IMR-90 (cell line): Measurements from ENCODE around the gene KRTAP12-3. TPM values are rescaled to one million over a fixed set of nuclear protein-coding genes. Genes with fewer than 3 reads are reported as not detected.

Experiments
- ATAC-seq: fragments of 200-7000 bp; cut with Tn5 transposase; 2 replicates; pipeline ENCODE4 v1.9.1; 2020; ENCODE audit warnings: low read depth, mild to moderate bottlenecking, moderate library complexity
- BruUV-seq: library from RNA; stranded (reverse); fragments of 400-500 nt; replicated peaks from 2 replicates; lab custom pipeline; 2021; lab: Mats Ljungman, UMichigan
- CTCF ChIA-PET: fragments of 300-600 bp; formaldehyde crosslinking; extraction: SDS; loops from one replicate; lab custom pipeline; 2021; ENCODE audit warnings: antibody characterized with exemption; lab: Yijun Ruan, JAX
- POLR2A ChIA-PET: fragments of 300-600 bp; sonication (Branson Sonifier 250); formaldehyde crosslinking; loops from one replicate; lab custom pipeline; 2022; ENCODE audit warnings: antibody characterized with exemption; ENCODE audit not compliant: unreplicated experiment; lab: Charles Lee
- DNase-seq: peaks from one replicate; pipeline ENCODE4 v3.0.0; 2013
- H2AFZ ChIP-seq: replicated peaks from 2 replicates; pipeline ENCODE3; 2013; ENCODE audit warnings: low read length, mild to moderate bottlenecking; ENCODE audit not compliant: poor library complexity
- H2AK5ac ChIP-seq: 2 replicates; pipeline ENCODE4 v1.6.1; 2013; ENCODE audit warnings: low read depth, low read length, inconsistent platforms
- H2AK9ac ChIP-seq: replicated peaks from 2 replicates; pipeline ENCODE3; 2013; ENCODE audit warnings: mild to moderate bottlenecking, low read depth, low read length, moderate library complexity; ENCODE audit not compliant: poor library complexity
- H2BK120ac ChIP-seq: 2 replicates; pipeline ENCODE4 v1.6.1; 2013; ENCODE audit warnings: low read depth, low read length, inconsistent platforms
- H2BK15ac ChIP-seq: 3 replicates; pipeline ENCODE4 v1.6.1; 2013; ENCODE audit warnings: low read depth, low read length, inconsistent platforms
- H2BK20ac ChIP-seq: 2 replicates; pipeline ENCODE4 v1.6.1; 2013; ENCODE audit warnings: low read depth, mild to moderate bottlenecking, inconsistent platforms, low read length, moderate library complexity
- H2BK5ac ChIP-seq: 2 replicates; pipeline ENCODE4 v1.6.1; 2013; ENCODE audit warnings: mild to moderate bottlenecking, low read depth, low read length, inconsistent platforms; ENCODE audit not compliant: poor library complexity, severe bottlenecking
- H3K14ac ChIP-seq: replicated peaks from 2 replicates; pipeline ENCODE4 v1.6.1; 2013; ENCODE audit warnings: low read depth, low read length, inconsistent platforms
- H3K18ac ChIP-seq: 2 replicates; pipeline ENCODE4 v1.6.1; 2013; ENCODE audit warnings: low read depth, low read length, control low read depth
- H3K23ac ChIP-seq: 2 replicates; pipeline ENCODE4 v1.6.1; 2013; ENCODE audit warnings: low read depth, low read length, inconsistent platforms
- H3K27ac ChIP-seq: 2 replicates; pipeline ENCODE4 v1.5.1; 2013; ENCODE audit warnings: mild to moderate bottlenecking, control low read depth, low read length; ENCODE audit not compliant: insufficient read depth
- H3K27me3 ChIP-seq: 2 replicates; pipeline ENCODE4 v1.6.1; 2013; ENCODE audit warnings: low read length; ENCODE audit not compliant: control insufficient read depth, insufficient read depth
- H3K36me3 ChIP-seq: 2 replicates; pipeline ENCODE4 v1.6.1; 2013; ENCODE audit warnings: low read length, mixed read lengths; ENCODE audit not compliant: control insufficient read depth, insufficient read depth
- H3K4ac ChIP-seq: 2 replicates; pipeline ENCODE4 v1.6.1; 2013; ENCODE audit warnings: low read depth, low read length, inconsistent platforms
- H3K4me1 ChIP-seq: 2 replicates; pipeline ENCODE4 v1.6.1; 2013; ENCODE audit warnings: low read length, mixed read lengths; ENCODE audit not compliant: control insufficient read depth, insufficient read depth
- H3K4me2 ChIP-seq: 2 replicates; pipeline ENCODE4 v1.6.1; 2013; ENCODE audit warnings: low read depth, mild to moderate bottlenecking, control low read depth, low read length, moderate library complexity
- H3K4me3 ChIP-seq: 2 replicates; pipeline ENCODE4 v1.5.1; 2013; ENCODE audit warnings: low read depth, mild to moderate bottlenecking, control low read depth, low read length, moderate library complexity; ENCODE audit not compliant: insufficient read depth
- H3K56ac ChIP-seq: 2 replicates; pipeline ENCODE4 v1.6.1; 2013; ENCODE audit warnings: low read length, inconsistent platforms; ENCODE audit not compliant: insufficient read depth; ENCODE audit errors: extremely low read depth
- H3K79me1 ChIP-seq, 2 experiments: 2 replicates each; pipeline ENCODE4 v1.6.1; 2013; ENCODE audit warnings: low read length in 2 of 2, inconsistent platforms in 1 of 2, low read depth in 1 of 2
- H3K9ac ChIP-seq: 2 replicates; pipeline ENCODE4 v1.6.1; 2013; ENCODE audit warnings: low read depth, low read length, control low read depth
- H3K9me1 ChIP-seq: 2 replicates; pipeline ENCODE4 v1.6.1; 2013; ENCODE audit warnings: low read length, inconsistent platforms; ENCODE audit not compliant: insufficient read depth
- H3K9me3 ChIP-seq: 2 replicates; pipeline ENCODE4 v1.6.1; 2013; ENCODE audit warnings: low read length; ENCODE audit not compliant: control insufficient read depth, insufficient read depth
- H4K20me1 ChIP-seq: 2 replicates; pipeline ENCODE4 v1.6.1; 2013; ENCODE audit warnings: low read length, inconsistent platforms; ENCODE audit not compliant: insufficient read depth
- H4K5ac ChIP-seq: 2 replicates; pipeline ENCODE4 v1.6.1; 2013; ENCODE audit warnings: mild to moderate bottlenecking, low read depth, low read length, control low read depth
- H4K8ac ChIP-seq, 2 experiments: 2 replicates each; pipeline ENCODE4 v1.6.1; 2013; ENCODE audit warnings: low read depth in 2 of 2, low read length in 2 of 2, control low read depth in 1 of 2, inconsistent platforms in 1 of 2
- H4K91ac ChIP-seq: 2 replicates; pipeline ENCODE4 v1.6.1; 2013; ENCODE audit warnings: low read depth, low read length, inconsistent platforms; ENCODE audit not compliant: insufficient read depth
- MAZ ChIP-seq: IDR thresholded peaks from 2 replicates; pipeline ENCODE4 v1.6.1; 2012; ENCODE audit warnings: low read depth, mild to moderate bottlenecking, low read length, improper control_type of control experiment, moderate library complexity, borderline replicate concordance
- WGBS, 2 experiments: methylation state at CpG; one replicate each; pipeline versions ENCODE4 v1.1.5 to v1.1.7; 2013; ENCODE audit warnings: missing lambda C conversion rate in 2 of 2; ENCODE audit not compliant: insufficient read length in 1 of 2; ENCODE audit errors: extremely low coverage in 2 of 2; 5-methylcytosine and 5-hydroxymethylcytosine counted together
- dilution Hi-C: fragments of 300-500 bp; cut with HindIII; formaldehyde crosslinking; loops from one replicate; pipeline ENCODE4 v1.14.3; 2018; ENCODE audit warnings: low sequenced_read_pairs; ENCODE audit not compliant: unreplicated experiment
- in situ Hi-C: fragments of 300-500 bp; cut with MboI; formaldehyde crosslinking; loops from 3 replicates; pipeline ENCODE4 v1.14.3; 2019; ENCODE audit warnings: low sequenced_read_pairs, inconsistent platforms, mixed read lengths
- intact Hi-C: fragments of 100-400 bp; cut with micrococcal nuclease; formaldehyde crosslinking; loops from 2 replicates; pipeline ENCODE4 v1.10.0; 2022
- polyA plus RNA-seq, 3 experiments: library from polyadenylated mRNA; depleted of rRNA; stranded (reverse); fragments of >200 nt; gene quantifications; 2 replicates each; pipeline ENCODE4 v1.2.3, GENCODE V29; 2012; ENCODE audit warnings: low replicate concordance in 1 of 3
- total RNA-seq: library from RNA; depleted of rRNA; stranded (reverse); fragments of >200 nt; gene quantifications from 2 replicates; pipeline ENCODE4 v1.2.3, GENCODE V29; 2012

KRTAP12-3 gene
- total and polyA plus RNA-seq, 2 of the 4 experiments (the other 2 are of a cell fraction) = not detected

- Histone ChIP-seq H2AK5ac (no peak overlapping the region), H2AFZ (no peak overlapping the region), H3K56ac (no peak overlapping the region), H2BK15ac (no peak overlapping the region), H3K4me1 (no peaks in the 10 kb centered on the region), H3K4me3 (no peak overlapping the region), H3K18ac (no peak overlapping the region), H3K36me3 (no peaks in the 10 kb centered on the region), H3K9me3 (0 out of 2 replicates have a peak, but pooled peaks cover 1% of the 10 kb centered on the region), H3K23ac (no peak overlapping the region), H3K27me3 (peaks cover 2% of the 10 kb centered on the region; the same call in 1 of the 2 replicates), H3K4me2 (no peak overlapping the region), H4K5ac (no peak overlapping the region), H2BK5ac (no peak overlapping the region), H3K14ac (no peak overlapping the region), H2AK9ac (no peak overlapping the region), H4K20me1 (no peaks in the 10 kb centered on the region), H4K91ac (no peak overlapping the region), H3K27ac (no peak overlapping the region), H3K79me1 (no peaks in the 10 kb centered on the region), H2BK120ac (no peak overlapping the region), H3K9me1 (no peaks in the 10 kb centered on the region), H3K4ac (no peak overlapping the region), H4K8ac (no peak overlapping the region), H3K9ac (no peak overlapping the region), H2BK20ac (no peak overlapping the region)
- BruUV-seq = no TSS peak
- ATAC-seq (no peak), DNase-seq (no peak)
- intact Hi-C loops = no loop called here
- WGBS, 2 experiments = 40% methylated on average over 1 of the region's 7 CpGs; no CpG with 5 or more reads in 1 of the 2 experiments
- CTCF ChIA-PET = no interaction called here
- POLR2A ChIA-PET = no interaction called here
- in situ Hi-C loops = no loop called here
- no peak for TF ChIP-seq MAZ
- dilution Hi-C loops = no loop called here
Observed at GRCh38 chr21:44625756-44626155, 32.0 kb upstream of the KRTAP12-3 start.
